GM19463 (cell line): ENCODE measurements around the gene ELP5.
A peak's percentile ranks its signal among the peaks of the same experiment; 100 is the strongest.
"Not testable (repeated sequence)": the region's sequence is repeated elsewhere in the genome, so short reads cannot be mapped to it uniquely, and the experiment has no call there.

Experiments
- ATAC-seq: cut with Tn5 transposase; IDR thresholded peaks from one replicate; pipeline ENCODE4 v1.9.1; 2021; ENCODE audit warnings: mild to moderate bottlenecking, moderate library complexity; ENCODE audit not compliant: unreplicated experiment

Gene ELP5

DNA sequence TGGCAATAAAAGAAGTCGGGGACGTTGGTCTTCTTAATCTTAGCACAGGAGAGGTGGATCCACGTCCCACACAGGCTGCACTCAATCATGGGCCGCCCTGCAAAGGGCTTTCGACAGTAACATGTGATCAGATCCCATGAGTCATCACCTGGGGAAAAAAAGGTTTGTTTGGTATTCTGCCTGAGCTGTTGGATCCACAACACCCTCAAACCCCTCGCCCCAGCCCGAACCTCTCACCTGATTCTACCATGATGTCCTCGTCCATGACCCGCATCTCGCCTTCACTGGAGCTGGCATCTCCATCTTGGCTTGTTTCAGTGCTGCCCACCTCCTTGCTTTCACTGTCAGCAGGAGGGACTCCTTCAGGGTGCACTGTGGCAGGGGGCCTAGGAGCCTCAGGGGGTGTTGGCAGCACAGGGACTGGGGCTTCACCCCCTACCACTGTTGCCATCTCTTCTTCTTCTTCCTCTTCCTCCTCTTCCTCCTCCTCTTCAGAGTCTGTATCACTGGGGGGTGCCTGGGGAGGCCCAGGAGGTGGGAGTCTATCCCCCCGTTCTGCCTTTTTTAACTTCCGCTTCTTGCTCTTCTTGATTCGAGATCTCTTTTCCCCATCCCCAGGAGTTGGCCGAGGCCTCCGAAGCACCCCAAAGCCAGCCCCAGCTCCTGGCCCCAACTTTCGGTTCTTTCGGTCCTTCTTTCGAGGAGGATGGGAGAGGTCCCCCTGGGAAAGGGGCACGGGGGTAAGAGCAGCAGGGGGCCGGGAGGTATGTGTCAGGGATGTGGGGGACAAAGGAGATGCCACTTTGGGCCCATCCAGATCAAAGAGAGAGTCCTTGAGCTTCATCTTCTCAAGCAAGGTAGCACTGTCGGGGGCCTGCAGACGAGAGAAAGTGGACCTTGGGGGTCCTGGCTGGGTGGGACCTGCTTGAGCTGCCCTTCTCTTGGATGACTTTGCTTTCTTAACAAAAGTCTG lies 16.0 kb upstream of the ELP5 start:
- no peak for ATAC-seq

- ATAC-seq = no peak
Observed at GRCh38 chr17:7236808-7237207, 15.2 kb upstream of the ELP5 start.

DNA sequence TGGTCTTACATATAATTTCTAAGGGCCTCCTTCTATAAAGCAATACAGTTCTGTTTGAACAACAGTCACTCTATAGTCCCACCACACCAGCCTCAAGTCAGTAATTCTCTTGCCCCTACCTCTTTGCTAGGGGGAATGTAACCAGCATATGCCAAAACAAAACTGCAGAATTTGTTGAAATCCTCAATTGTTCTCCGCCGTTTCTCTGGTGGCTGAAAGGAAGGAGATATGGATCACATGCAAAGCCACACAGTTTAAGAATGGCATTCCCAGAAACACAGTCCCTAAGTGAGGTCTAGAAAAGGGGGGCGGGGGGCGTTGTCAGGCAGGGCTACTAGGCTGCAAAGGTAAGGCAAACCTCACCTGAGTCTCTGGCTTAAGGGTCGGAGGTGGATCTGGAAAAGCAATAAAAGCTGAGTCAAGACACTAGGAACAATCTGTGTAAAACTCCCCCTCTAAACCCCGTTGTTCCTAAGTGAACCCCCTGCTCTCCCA lies 14.7 kb upstream of the ELP5 start:
- no peak for ATAC-seq

- no peak for ATAC-seq
Observed at GRCh38 chr17:7237761-7238419, 14.1 kb upstream of the ELP5 start.

DNA sequence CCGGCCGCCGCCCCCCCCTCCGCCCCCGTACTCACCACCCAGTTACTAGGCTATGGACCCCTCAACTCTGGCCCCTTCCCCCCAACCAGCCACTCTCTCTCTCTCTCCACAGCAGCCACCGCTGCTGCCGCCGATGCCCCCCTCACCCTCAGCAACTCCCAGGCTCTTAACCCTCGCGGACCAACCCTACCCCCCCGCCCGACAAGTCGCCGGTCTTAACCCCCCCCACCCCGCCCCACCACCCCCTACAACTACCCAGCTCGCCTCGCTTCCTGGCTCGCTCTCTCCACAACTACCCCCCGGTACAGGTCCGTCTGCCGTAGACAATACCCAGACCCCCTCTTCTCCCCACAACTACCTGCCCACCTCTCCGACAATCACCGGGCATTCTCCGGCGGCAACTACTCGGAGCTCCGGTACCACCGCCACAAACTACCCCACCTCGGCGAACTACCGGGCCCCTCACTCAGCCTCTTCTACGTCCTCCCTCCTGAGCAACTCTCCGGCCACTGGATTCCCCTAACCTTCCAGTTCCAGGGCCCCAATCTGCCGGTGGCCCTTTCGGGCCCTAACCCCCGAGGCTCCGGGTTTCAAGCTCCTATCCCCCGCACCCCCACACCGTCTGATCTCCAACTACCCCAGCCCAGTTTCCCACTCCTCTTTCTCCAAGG lies 13.5 kb upstream of the ELP5 start:
- no peak for ATAC-seq

- peak; percentile 56 for ATAC-seq
Observed at GRCh38 chr17:7239091-7240027, 12.7 kb upstream of the ELP5 start, which contains the start of gene PHF23. Gene PHF23 (minus strand): TSS chr17:7239457. CDS start chr17:7239279, 178 bp downstream.

DNA sequence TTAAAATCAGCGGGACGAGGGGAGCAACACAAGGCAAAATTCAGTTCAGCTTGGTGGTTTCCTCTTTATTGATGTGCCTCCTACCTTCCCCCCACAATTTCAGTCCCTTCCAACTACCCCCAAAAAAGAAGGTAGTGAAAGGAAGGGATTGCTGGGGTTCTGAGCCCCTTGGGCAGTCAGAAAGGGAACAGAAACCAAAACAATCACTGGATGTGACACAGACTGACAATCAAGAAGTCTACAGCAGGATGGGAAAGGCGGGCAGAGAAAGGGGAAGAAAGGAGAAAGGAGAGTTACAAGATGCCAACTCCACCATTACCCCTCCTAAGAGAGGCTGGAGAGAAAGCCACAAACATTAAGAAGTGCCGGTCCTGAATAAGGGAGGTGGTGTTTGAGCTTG lies 11.6 kb upstream of the ELP5 start:
- no peak for ATAC-seq

GRCh38 chr17:7241090-7241733 lies 10.8 kb upstream of the ELP5 start:
- no peak for ATAC-seq

GRCh38 chr17:7241783-7242716 lies 10.0 kb upstream of the ELP5 start, which contains the start of gene GABARAP:
Gene GABARAP (minus strand): TSS chr17:7242449. CDS start chr17:7242330, 119 bp downstream.
- ATAC-seq = peak; percentile 21

DNA sequence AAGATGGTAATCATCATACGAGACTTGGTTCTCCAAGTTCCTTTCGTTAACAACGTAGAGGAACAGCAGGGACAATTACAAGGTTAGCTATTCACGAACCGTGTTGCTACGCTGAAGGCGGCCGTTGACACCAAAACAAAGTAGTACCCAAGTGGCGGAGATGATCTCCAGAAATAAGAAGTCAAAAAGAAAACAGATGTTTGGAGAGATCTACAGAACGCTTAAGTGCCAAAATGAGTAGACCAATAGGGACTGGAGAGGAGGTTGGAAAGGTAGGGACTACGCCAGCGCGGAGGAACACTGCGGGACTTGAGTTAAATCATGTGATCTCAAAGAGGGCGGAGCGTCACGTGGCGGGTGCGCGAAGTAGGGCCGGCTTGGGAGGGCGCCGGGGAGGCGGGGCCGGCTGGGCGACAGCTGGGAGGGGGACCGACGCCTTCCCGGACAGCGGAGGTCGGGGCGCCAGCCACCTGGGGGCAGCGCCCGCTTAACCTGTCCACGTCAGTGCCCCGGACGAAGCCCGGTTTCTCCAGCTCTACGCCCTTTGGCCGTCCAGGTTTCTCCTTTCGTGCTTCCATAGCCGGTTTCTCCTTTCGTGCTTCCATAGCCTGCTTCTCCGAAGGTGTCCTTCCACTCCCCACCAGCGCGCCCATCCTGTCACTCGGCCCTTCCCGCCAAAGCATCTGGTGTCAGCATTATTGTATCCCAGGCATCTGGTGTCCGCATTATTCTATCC lies 9.1 kb upstream of the ELP5 start:
- peak; percentile 38 for ATAC-seq

DNA sequence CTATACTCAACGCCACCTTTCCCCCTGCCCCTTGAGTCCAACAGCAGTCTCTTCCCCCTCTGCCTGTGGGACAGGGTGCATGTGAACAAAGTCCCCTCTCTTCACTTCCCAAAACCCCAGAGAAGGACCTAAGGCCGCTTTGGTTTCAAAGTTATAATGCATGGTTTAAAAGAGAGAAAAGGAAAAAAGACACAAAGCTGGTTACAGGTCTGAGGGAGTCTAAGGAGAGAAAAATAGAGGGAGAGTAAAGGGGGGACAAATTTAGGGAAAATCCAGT lies 8.6 kb upstream of the ELP5 start:
- no peak for ATAC-seq

DNA sequence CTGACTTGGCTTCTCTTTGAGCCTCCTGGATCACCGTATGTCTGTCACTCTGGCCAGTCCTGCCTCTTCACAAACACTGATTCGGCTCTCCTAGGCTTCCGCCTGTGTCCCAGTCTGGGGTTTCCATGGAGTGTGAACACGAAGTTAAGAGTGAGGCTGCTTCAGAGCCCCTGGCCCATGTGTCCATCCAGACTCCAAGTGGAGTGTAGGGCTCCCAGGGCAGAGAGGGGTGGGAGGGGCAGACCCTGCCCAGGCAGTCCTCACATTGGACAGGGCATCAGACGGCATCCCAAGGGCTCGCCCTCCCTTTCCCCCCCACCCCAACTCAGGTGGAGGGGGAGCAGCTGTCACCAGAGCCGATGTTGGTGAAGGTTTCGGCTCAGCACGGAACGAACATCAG lies 8.2 kb upstream of the ELP5 start:
- ATAC-seq = not testable (repeated sequence)

DNA sequence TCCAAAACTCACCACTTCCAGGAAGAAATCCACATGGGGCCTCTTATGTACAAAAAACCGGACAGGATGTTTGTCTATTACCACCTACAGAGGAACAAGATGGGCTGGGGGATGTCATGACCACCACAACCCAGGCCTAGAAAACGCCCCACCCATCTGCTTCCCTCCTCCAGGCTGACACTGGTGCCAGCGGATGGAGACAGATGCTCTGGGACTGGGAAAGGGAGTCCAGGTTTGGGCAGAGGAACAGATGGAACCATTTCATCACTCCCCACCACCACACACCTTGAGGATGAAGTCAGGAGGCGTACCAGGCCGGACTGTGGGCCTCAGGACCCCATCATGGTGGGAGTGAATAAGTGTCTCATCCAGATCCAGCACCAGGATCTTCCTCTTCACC lies 5.2 kb upstream of the ELP5 start:
- no peak for ATAC-seq

- ATAC-seq = no peak
Observed at GRCh38 chr17:7248796-7249195, 3.2 kb upstream of the ELP5 start.

- no peak for ATAC-seq
Observed at GRCh38 chr17:7249214-7249613, 2.8 kb upstream of the ELP5 start.

- ATAC-seq = no peak
Observed at GRCh38 chr17:7249830-7250229, 2.2 kb upstream of the ELP5 start.

DNA sequence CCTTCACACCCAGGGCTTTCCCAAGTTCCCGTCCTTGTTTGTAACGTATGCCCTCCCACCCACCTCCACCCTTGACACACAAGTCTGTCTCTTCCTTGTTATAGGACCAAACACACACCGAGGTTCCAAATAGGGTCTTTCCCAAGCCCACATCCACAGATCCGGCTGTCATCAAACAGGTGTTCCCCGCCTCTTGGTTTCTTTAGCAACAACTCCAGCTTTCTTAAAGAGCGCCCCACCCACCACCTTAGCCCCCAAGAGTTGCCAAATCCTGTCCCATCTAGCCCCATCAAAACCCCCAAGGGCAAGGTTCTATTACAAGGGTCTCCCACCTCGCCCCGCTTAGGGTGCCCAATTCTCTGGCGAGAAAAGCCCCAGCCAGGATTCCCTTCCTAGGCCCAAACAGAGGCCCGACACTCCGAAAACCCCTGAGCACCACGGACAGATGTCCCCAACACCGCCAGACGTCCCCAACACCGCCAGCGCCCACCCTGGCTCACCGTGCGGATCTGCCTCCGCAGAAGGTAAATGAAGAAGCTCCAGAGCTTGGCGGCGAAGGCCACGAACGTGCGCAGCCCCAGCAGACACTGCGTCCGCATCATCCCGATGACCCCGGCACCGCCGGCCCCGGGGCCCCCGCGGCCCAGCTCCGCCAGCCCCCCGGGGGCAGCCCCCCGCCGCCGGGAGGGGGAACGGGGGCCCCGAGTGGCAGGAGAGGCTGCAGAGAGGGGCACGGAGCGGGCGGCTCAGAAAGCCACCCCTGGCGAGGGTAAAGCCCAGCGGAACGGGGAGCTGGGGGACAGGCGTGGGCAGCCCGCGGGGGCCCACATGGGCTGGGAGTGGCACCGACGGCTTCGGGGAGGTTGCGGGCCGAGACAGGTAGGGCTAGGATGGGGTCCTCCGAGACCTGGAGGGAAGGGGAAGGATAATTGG lies 1.1 kb upstream of the ELP5 start:
- ATAC-seq = no peak
